Measurements from ENCODE around the gene FBN2.

FBN2 gene

DNA sequence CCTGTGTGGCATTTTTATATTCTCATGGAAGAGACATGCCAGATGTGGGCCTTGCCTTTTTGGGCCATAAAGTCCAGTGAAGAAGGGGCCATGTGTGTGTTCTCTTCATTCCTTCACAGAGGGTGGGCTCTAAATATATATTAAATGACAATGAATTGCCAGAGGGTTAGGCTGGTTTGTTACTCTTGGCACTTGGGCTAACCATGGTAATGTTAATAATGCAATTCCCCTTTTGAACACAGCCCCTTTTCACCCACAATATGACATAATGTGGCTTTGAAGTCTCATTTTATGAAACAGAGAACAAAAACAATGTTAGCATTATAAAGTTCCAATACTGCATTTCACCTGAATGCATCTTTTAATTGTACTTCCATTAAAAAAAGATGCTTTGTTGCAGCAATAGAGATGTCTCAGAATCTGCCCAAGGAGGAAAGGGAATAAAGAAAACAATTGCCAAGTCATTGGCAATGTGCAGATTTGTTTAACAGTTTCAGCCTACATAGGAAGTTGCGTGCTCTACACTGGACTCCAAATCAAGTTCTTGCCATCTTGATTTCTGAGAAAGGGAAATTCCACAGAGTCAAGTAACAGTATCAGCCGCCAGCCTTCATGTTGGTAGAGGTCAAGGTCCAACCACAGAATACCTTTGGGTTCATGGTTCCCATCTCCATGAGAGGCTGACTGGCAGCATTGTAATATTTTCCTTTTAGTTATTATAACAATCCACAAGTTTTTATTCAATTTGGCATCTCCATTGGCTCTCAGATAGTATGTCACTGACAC is 312.6 kb downstream of the FBN2 start:
- DNase-seq: no peak
- TF ChIP-seq GATA1 (IDR thresholded peaks at IDR 0.05; ENCODE audit: low read depth, low read length) (no peak), POLR2A (IDR thresholded peaks at IDR 0.05; ENCODE audit: low read length) (no peak)

DNA sequence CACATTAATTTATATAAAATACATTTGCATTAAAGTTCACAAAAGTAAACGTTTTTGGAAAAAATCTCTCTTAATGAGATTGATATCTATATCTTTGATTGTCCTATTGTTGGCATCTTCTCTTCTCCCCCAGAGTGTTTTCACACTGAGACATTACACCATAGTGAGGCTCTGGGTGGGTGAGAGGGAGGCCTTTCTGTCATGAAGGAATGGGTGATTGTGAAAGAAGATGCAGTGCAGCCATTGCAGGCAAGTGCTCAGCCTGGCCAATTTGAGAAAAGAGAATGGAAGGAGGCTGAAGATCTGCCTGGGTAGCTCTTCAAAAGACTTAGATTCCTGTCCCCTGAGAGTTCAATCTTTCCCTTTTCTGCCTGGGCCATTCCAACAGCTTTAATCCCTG is 313.7 kb downstream of the FBN2 start:
- TF ChIP-seq GATA1 (IDR thresholded peaks at IDR 0.05; ENCODE audit: low read depth, low read length) (no peak), POLR2A (IDR thresholded peaks at IDR 0.05; ENCODE audit: low read length) (no peak)

DNA sequence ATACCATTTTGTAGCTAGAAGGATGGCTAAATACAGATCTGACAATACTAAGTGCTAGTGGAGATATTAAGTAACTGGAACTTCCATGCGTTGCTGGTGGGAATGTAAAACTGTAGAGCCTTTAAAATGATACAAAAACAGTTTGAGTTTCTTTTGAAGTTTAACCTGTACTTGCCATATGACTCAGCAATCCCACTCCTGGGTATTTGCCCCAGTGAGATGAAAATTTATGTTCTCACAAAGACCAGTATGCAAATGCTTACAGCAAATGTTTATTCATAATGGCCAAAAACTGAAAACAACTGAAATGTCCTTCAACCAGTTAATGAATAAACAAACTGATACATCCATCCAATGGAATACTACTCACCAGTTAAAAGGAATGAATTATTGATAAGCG is 317.2 kb downstream of the FBN2 start:
- TF ChIP-seq GATA1 (IDR thresholded peaks at IDR 0.05; ENCODE audit: low read depth, low read length): no peak
- no peak for TF ChIP-seq POLR2A (IDR thresholded peaks at IDR 0.05; ENCODE audit: low read length)

More for the DNA sequence above, 313.7 kb downstream of the FBN2 start:
- no peak for DNase-seq

DNA sequence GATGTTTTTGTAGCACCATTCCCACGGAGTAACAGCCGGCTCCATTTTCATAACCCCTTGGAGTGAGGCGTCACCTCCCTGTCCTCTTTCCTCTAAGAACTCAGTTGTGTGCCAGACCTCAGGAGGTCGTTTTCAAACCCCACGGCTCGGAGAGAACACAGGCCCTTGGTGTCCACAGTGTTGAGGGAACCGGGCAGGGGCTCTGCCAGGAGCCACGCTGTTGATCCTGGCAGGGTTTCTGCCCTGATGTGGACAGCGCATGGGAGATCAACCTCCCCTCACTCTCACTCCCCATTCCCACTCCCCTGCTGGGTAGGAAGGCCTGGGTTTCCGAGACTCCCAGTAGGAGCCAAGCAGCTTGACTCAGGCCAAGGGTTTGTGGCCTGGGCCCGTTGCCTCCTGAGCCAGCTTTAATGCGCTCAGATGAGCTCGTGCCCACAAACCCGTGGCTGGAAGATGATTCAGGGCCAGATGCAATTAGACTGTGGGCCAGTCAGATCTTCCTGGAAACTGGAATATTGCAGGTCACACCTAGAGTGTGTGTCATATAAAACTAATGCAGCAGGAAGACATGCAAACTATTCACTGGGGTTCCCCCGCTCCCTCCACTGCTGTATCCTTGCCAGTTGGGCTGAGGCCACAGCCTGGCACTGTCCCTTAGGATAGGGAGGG is 321.0 kb downstream of the FBN2 start:
- no peak for DNase-seq
- TF ChIP-seq GATA1 (IDR thresholded peaks at IDR 0.05; ENCODE audit: low read depth, low read length) (no peak), POLR2A (IDR thresholded peaks at IDR 0.05; ENCODE audit: low read length) (no peak)

More for the DNA sequence above, 317.2 kb downstream of the FBN2 start:
- no peak for DNase-seq

DNA sequence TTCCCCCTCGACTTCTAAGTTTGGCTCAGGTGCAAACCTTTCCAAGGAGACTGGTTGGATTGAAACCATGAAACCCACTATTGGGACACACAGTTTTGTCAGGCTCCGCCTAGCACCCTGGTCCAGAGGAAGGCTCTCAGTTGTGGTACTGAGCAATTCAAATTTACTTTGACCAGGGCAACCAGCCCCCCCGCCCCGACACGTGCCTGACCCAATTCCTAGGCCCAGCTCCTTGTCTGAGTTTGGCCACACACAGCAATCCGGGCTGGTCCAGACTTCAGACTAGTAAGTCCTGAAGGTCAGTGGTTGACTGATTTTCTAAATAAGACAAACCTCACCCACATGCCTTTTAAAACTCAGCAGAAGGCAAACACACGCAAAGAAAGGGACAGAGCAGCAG is 321.8 kb downstream of the FBN2 start:
- no peak for DNase-seq
- TF ChIP-seq GATA1 (IDR thresholded peaks at IDR 0.05; ENCODE audit: low read depth, low read length): no peak

DNA sequence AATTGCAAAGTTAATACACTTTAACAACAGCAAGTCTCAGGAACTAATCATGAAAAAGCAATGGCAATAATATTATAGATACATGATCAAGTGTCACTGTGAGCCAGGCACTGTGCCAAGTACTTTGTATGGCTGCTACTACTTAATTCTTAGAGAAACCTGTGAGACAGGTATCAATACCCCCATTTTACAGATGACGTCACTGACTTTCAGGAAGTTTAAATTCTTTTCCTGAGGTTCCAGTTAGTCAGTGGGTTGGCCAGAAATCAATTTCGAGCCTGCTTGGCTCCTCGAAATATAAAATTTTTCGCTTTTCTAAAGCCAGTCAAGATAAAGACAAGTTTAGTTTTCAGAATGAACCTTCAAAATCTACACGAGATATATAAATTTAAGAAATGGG is 324.2 kb downstream of the FBN2 start:
- TF ChIP-seq POLR2A (IDR thresholded peaks at IDR 0.05; ENCODE audit: low read length): no peak
- no peak for TF ChIP-seq GATA1 (IDR thresholded peaks at IDR 0.05; ENCODE audit: low read depth, low read length)
- no peak for DNase-seq

DNA sequence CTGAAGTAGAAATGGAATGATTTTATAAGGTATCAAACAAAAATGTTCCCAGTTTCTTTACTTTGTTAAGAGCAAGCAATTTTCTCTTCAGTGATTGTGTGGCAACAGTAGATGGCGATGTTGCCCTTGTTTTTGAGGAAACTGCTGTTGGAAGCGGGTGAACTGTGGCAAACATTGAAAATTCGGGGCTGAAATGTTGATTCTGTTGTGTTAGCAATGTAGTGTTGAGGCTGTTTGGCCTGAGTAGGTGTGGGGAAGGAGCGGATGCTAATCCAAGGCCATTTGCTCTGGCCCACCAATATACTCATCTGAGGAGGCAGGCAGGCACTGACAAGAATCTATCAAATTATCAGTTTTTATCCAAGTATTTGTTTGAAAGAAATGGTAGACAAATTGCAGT is 324.7 kb downstream of the FBN2 start:
- peak; percentile 55 to 69 for DNase-seq
- TF ChIP-seq POLR2A (IDR thresholded peaks at IDR 0.05; ENCODE audit: low read length): no peak
- no peak for TF ChIP-seq GATA1 (IDR thresholded peaks at IDR 0.05; ENCODE audit: low read depth, low read length)

DNA sequence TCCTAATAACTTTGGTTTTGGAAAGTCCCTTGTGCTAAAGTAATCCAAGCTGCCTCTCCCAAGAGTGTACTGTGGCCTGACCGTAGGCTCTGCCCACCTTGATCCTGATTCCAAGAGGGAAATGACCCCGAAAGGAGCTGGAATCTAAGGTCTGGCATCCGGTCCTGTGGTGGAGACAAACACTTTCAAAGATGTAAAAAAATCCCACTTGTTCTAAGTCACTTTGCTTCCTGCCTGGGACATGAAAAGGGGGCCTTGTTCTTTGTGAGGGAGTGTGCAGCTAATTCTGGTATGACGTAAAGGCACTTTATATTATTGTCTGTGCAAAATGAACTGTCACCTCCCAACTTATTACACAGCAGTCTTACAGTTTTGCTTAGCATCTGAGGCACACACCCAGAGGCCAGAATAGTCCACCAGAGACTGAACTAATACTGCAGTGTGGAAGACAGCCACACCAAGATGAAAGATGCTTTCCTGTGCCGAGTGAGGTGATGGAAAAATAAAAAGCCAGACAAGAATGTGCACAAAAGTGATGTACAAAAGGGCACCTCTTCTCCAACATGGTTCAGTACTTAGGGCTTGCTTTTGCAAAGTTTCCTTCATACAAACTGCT is 325.7 kb downstream of the FBN2 start:
- TF ChIP-seq GATA1 (IDR thresholded peaks at IDR 0.05; ENCODE audit: low read depth, low read length) (no peak), POLR2A (IDR thresholded peaks at IDR 0.05; ENCODE audit: low read length) (no peak)
- DNase-seq: no peak

DNA sequence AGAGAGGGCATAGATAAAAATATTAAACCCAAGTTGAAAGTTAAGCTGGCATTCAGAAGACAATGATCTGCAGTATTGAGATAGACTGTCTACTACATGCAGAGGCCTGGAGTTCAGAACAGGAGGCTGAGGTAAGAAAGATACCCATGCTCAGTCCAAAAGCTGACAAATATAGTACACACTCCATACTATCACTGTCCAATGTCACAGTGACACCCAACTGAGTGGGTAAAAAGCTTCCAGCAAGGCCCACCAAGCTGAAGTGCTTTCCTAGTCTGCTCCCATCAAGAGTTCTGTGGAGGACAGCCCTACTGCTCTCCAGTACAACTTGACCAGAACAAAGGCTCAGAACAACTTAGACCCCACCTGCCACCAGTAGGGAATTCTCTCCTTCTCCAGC is 329.6 kb downstream of the FBN2 start:
- DNase-seq: no peak

More for the DNA sequence above, 329.6 kb downstream of the FBN2 start:
- TF ChIP-seq POLR2A (IDR thresholded peaks at IDR 0.05; ENCODE audit: low read length): no peak
- no peak for TF ChIP-seq GATA1 (IDR thresholded peaks at IDR 0.05; ENCODE audit: low read depth, low read length)
